NCI-H2196 (cell line): ENCODE results near the gene AMIGO1.
A peak's percentile ranks its signal among the peaks of the same experiment; 100 is the strongest.

ENCODE experiments used
- DNase-seq: peaks from one replicate; lab custom pipeline; 2025; ENCODE audit not compliant: unreplicated experiment; lab: John Stamatoyannopoulos, UW

The AMIGO1 gene

DNA sequence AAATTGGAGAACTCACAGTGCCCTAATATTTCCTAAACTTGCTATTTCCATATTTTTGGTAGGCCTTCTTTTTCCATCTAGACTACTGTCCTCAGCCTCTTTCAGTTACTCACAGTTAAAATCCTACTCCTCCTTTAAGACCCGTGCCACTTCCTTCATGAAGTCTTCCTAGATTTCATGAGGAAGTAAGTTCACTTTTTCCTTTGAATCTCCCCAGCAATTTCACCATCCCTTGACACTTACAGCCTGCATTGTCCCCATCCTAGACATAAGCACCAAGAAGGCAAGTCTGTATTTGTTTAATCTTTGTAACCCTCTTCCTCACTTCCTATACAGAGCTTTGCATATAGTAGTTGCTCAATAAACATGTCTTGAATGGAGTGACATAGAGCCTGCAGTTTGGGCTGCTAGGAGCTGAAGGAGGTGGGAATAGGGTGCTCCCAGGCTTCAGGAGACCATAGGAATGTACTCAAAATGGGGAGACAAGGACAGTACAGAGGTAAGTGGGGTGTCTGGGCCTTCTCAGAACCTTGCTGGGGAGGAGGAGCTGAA is 24.9 kb upstream of the AMIGO1 start:
- no peak for DNase-seq

DNA sequence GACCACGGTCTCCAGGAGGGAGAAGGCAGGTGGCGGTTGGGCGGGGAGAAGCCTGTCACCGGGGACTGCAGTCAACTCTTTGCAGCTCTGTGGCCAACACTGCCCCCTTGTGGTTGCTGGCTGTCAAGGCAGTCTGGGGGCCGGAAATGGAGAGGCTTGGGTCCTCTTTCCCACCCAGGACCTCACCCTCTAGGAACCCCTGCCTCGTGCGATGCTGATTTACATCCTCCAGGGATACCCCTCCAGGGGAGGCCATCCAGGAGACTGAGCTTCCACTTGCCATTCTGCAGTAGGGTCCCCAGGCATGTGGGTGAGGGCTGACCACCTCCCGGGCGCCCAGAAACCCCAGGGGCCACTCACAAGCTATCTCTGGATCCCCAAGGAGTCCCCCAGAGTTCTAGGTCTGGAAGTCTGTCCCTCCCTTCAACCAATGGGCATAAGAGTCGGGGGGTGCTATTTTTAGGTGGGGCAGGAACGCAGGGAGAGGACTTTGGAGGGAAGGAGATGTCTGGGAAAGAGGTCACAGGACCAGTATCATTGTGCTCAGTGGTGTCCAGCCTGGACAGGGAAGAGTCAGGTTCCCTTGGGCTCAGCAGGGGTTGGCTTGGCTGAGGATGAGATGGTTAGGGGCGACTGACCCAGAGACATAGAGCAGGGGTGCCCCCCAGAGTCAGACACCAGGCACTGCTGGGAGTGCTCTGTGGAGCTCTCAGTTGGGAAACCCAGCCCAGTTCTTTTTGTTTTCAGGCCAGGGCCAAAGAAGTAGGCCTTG is 23.0 kb upstream of the AMIGO1 start:
- peak; percentile 84 for DNase-seq

DNA sequence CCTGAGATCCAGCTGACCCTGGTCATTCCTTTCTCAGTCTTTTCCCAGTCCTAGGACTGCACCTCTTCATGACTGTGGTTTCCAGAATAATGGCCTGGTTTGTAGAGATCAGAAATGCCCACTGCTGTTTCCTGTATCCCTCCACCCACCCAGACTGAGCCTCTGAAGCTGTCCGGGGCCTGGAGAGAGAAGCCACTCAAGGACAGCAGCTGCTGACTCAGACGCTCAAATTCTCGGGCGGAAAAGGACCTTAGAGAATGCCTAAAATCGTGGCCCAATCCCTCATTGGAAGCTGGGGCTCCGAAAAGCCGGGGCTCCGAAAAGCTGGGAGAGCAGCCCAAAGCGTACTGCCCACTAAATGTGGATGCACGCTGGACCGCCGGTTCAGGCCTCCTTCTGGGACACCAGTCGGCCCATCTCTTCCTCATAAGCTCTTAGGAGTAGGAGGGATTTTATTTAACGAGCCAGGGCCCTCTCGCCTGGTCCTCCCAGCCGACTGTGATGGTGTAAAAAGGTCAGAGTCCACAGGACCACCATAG is 22.4 kb upstream of the AMIGO1 start:
- peak; percentile 7 for DNase-seq

DNA sequence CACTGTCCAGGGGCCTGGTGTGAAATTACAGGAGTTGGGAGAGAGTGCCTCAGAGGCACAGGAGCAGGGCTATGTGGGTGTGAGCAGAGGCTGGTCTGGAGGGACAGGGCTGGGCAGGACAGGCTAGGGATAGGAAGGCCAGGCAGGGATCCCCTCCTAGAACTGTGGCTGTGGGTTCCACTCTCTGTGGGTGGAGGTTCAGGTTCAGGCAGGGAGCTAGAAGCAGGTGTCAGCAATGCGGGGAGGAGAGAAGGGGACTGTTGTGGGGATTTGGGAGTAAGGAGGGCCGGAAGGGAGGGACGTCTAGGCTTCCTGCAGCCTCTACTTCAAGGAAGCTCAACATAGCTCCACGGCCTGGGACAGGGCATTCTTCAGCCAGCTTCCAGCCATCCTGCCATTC is 21.9 kb upstream of the AMIGO1 start:
- no peak for DNase-seq

DNA sequence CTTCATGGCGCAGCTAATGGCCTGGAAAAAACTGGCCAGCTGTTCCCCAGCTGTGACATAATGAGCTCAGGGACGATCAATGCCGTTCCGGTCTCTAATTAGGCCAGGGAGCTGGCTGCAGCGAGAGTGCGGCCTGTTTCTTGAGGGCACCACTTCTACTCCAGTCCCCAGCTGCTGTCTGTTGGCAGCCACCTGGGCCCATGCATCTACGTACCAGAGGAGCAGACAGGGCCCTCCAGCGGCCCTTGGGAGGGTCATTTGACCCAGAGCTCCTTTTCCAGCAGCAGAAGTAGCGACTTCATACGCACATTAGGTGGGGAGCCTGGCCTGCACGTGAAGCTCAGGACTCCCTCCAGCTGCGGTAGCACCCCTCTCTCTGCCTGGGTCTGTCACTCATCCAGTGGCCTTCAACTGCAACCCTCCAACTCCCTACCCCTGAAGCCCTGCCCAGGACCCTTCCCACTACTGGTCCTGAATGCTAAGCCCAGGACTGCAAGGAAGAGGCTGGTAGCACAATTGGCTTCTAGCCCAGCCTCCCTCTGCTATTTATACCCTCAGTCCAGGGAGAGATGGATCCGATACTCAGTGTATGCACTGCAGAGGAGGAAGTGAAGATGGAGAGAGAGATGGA is 21.0 kb upstream of the AMIGO1 start:
- peak; percentile 45 for DNase-seq

DNA sequence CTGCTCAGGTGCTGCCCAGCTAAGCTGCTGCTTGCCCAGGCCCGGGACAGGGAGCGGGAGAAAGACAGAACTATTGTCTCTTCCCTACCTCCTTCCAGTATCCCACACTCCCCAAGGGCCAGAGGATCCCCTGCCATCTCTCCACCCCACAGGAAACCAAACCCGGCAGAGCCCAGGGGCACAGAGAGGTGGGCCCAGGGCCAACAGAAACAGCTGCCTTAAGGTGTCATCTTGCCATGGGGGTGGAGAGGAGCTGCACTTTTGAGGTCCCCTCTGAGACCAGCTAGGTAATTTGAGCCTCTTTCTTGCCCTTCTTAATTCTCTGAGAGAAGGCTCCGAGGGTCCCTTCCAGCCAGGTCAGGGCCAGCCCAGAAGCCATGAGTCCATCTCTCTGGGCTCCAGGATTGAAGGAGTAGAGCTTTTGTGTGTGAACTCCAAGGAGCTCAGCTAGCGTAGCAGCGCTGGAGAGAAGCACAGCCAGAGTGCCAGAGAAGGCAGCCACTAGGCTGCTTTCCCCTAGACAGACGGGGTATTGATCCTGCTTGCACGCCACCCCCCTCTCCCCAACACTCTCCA is 20.4 kb upstream of the AMIGO1 start:
- peak; percentile 35 for DNase-seq

DNA sequence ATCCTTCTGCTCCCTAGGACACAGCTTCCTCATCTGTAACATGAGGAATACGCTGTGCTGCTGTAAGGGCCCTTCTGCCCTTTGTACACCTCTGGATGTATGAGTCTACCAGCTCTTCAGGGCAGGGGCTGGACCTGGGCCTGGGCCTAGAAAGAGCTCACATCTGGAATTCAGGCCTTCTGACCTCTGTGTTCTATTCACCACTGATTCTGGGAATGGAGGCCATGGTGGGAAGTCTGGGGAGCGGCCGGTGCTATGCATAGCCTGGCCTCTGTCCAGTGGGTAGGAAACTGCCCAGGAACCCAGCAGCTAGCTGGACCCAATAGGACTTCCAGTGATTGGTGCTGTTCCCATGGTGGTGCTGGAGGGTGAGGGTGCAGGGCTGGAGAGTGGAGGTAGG is 19.2 kb upstream of the AMIGO1 start:
- no peak for DNase-seq

DNA sequence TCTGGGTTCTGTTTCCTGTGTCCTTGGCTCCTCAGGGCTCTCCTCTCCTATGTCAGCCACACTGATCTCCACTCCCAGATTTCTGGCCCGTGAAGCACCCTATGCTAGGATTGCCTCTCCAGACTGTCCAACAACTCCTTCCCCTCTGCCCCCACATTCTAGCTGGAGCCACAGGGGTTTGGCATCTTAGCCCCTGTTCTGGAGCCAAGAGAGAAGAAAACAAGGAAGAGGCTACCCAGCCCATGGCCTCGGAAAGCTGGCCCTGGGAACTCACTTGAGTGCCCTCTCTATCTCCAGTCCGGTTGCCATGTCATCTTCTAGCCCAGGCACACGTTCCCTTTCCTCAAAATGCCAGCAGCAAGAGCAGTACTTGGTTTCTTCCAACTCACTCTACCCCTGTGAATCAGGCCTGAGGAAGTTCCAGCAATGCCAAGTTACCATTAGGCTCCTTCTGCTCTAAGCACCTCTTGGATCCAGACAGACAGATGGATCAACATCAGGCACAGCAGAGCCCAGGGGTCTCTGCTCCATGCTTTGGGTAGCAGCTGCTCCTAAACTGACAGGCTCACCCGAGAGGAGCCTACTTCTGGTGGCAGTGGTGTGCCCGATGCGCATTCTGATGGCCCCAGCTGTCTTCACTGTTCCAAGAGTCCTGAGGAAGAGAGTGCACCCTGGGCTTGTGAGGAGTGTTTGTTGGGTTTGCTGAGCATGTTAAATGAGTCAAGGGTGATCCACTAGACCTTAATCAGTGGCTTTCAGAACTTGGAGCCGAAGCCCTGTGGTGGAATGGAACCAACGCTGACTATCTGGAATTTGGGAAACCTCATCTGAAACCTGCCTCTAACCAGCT is 18.5 kb upstream of the AMIGO1 start:
- DNase-seq = no peak

DNA sequence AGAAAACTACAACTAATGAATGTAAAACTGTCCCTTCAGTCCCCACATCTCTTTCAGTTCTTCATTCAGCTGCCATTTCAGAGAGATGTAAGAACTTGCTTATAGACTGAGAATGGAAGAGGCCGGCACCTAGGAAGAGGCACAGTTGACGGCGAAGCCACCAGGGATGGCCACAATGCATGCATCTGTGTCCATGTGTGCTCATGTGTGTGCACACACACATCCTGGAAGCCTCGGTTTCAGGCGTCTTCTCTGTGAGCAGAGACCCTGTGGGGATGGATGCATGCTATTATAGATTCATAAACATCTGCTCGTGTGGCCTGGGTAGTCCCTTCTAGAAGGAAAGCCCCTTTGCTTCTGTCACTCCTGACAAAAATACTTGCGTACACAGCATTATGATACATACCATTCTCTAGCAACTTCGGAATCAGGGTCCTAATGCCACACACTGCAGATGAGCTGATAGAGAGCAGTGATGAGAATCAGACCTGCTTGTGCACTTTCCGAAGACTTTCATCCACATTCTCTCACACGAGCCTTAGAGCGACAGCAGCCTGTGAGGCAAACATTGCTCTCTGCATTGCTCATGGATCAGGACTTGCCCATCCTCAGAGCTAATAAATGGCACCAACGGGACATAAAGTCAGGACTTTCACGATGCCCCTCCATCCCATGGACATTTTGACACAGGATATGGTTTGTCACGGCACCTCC is 17.7 kb upstream of the AMIGO1 start:
- no peak for DNase-seq

DNA sequence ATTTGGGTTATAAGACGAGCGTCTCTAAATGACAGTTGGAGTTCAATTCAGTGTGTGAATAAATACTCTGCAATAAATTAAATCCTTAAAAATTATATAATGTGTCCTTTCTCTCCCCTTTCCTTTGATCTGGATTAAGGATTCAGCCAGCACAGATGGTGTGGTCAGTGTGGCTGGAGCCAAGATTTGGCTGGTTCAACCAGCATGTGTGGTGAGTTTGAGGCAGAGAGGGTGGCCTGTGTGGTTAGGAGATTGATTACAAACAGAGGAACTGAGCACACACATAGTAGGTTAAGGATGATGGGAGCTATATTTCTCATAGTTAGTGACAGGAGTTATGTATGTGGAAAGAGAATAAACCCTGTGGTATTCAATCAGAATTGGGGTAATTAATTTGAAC is 14.2 kb upstream of the AMIGO1 start:
- no peak for DNase-seq

DNA sequence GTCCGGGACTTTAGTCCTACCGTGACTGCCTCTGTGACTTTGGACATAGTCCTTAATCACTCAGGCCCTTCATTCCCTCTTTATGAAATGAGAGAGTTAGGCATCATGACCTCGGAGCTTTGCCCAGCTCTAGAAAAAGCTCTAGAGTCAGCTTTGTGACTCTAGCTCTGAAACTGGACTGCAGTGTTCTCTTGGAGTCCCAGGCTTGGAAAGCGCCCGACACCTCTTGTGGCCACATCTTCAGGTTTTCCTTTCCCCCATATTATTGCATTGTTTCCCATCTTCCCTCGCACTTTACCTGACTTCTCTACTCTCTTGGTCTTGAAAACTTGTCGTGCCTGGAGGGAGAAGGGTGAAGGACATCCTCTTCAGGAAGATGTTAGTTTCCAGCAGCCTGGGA is 12.5 kb upstream of the AMIGO1 start:
- no peak for DNase-seq

DNA sequence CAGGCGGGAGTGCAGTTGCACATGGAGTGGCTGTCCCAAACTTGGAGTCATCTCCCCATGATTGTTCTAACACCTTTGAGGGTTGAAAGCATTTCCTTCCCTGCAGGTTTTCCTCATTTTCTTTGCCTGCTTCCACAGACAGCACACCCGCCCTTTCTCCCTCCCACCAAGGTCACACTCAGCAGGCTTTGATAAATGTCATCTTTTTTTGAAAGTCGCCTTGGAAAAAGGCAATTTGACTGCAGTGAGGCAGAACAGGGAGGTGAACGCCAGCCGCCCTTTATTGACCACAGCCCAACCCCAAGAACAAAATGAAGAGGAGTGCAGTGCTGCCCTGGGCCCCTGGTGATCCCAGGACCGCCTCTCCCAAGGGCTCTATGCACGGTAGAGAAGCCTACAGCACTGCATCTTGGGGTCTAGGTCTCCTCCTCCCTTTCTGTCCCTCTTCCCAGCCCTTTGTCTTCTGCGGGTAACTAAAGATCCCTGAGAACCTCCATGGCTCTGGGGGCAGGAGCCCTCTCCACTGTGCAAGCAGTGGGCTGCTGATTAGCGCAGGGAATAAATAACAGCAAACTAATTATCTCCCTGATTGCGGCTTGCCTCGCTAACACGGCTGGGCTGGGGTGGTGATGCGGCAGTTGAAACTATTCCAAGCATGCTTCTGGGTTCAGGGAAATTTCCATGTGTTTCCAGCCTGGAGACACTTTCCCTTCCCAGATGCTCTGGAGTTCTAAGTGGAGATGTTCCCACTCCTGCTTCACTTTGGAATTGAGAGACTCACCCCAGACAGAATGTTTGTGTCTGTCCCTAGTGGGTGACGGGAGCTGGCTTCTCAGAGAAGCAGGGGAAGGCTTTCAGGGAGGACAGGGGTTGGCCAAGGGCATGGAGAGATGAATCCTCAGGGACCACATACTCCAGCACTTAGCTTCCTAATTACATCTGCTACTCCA is 11.8 kb upstream of the AMIGO1 start:
- no peak for DNase-seq

DNA sequence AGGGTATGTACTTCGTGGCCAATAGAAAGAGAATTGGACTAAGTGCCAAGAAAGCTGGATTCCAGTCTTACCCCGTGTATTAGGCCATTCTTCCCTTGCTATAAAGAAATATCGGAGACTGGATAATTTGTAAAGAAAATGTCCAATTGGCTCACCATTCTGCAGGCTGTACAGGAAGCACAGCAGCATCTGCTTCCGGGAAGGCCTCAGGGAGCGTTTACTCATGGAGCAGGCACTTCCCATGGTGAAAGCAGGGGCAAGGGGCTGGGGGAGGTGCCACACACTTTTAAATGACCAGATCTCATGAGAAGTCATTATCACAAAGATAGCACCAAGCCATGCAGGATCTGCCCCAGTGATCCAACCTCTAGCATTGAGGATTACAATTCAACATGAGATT is 7.8 kb upstream of the AMIGO1 start:
- DNase-seq = no peak

DNA sequence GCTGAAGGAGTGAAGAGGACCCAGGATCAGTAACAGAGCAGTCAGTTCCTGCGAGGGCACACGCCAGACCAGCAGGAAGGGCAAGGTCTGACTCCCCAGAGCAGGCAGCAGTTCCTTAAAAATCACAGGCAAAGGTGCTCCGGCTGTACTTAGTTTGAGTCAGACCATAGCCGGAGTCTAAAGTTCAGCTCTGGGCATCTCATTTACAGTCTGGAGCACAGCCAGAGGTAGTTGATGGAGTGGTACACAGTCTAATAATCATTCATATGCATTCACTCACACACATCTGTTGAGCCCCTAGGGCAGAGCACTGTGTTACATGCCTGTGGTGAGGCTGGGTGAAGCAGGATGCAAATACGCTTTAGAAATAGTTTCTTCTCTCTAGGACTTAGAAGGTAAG is 7.3 kb upstream of the AMIGO1 start:
- DNase-seq = no peak

DNA sequence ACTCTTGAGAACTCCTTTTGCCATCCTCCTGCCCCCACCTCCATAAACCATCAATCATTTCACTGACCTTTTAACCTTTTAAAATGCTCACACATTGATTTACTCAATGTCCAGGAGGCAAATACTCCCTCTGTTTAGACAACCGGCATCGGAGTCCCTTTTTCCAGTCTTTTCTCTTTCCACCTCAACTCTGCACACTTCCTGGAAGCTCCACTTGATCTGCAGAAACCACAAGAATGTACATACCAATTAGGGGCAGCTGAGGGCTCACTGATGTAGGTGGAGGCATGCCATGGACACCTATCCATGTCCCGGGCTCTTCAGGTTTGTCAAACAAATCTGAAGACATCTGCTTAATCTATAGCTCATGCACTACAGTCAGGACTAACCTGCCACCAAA is 5.3 kb upstream of the AMIGO1 start:
- no peak for DNase-seq

DNA sequence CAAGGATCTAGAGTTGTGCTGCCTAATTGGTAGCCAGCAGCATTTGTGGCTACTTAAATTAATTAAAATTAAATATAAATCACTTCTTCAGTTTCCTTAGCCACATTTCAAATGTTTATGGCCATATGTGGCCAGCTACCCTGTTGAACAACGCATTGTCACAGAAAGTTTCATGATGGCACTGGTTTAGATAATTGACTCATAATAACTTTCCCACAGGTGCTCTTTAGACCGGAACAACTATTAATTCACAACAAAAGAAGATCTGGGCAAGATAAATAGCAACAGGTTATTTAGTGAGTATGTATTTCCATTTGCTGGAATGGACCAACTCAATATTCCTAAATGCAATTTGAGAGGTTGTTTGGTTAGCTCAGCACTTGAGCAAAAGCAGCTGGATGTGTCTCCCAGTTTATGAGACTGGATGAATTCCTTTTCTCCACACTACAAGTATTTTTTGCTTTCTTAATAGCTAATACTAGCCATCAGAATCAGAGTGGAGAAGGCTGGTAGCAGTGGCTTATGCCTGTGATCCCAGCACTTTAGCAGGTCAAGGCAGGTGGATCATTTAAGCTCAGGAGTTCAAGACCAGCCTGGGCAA is 3.7 kb upstream of the AMIGO1 start:
- DNase-seq = peak; percentile 28

DNA sequence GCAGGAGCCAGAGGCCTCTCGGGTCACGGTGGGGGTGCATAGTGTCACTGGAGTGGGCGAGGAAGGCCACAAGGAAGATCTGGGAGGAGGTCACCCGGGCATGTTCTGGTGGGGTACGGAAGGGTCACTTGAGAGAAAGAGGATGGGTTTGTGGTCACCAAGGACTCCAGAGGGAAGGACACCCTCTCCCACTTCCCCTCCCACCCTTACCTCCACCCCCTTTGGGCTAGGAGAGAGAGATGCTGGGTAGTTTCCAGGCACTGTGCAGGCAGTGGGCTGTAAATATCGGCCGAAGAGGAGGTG is 703 bp downstream of the AMIGO1 start:
- DNase-seq = no peak

DNA sequence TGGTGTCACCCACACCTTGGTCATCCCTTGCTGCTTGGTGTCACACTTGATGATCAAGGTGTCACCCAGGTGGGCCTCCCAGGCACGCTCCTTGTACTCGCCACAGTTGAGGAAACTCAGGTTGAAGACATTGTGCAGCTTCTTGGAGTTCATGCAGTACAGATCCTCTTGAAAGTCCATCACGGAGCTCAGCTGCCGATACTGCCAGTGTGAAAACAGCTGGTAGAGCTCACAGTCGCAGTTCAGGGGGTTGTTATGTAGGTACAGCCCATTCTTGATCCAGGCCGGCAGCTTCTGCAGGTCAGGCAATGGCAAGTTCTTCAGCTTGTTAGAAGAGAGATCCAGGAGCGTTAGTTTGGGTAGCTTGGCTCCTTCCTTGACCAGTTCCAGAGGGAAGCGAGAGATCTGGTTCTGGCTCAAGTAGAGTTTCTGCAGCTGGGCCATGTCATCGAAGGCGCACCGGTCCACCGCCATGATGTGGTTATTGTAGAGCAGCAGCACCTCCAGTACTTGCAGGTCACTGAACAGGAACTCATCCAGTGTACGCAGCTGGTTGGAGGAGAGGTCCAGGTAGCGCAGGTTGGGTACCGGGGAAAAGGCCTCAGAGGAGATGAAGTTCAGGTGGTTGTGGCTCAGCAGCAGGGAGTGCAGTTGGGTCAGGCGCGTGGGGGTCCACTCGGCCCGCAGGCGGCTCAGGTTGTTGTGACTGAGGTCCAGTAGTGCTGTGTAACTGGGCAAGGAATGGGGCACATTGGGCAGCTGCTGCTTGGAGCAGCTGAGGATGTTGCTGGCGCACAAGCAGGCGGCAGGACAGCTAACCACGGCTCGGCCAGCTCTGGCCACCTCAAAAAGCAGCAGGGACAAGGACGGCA is 1.3 kb downstream of the AMIGO1 start:
- no peak for DNase-seq
